ENCODE data around the gene DYNLRB1. TPM values are rescaled to one million over a fixed set of nuclear protein-coding genes. Genes with fewer than 3 reads are reported as not detected.

The DYNLRB1 gene
- total and polyA plus RNA-seq, 8 donors, result 17.3 to 224 (median 143) TPM

GRCh38 chr20:34570859-34571306 is 54.7 kb downstream of the DYNLRB1 start:
- H3K4me3 ChIP-seq, result no peak overlapping the region
- peak in 1 of 2 donors; percentile 23 for DNase-seq
- 54 to 64% (median 60%) methylated on average over 3 of the region's 3 CpGs for WGBS, 5 donors
- H3K36me3 ChIP-seq, result peaks cover 3 to 74% (median 57%) of the 10 kb centered on the region in 4 donors
- no peak overlapping the region for H3K27ac ChIP-seq
- intact Hi-C loops (cut with DNase I; ENCODE audit: low total_unique reads), result loop anchor here (10.0 kb wide), 1 partner anchor 124 kb away; no protein-coding TSS in a partner anchor
- H3K27me3 ChIP-seq, result no peaks in the 10 kb centered on the region
- peaks cover 0 to 4% (median 0%) of the 10 kb centered on the region in 4 donors for H3K4me1 ChIP-seq
- H3K9me3 ChIP-seq, result no peaks in the 10 kb centered on the region
- no peak for TF ChIP-seq POLR2A (IDR thresholded peaks at IDR 0.05)
- TF ChIP-seq POLR2AphosphoS5 (IDR thresholded peaks at IDR 0.05), result no peak
- no peak for TF ChIP-seq CTCF (IDR thresholded peaks at IDR 0.05)
- no peak for TF ChIP-seq EP300 (IDR thresholded peaks at IDR 0.05)

GRCh38 chr20:34571753-34572152 is 55.5 kb downstream of the DYNLRB1 start:
- intact Hi-C loops (cut with DNase I; ENCODE audit: low total_unique reads), result loop anchor here (10.0 kb wide), 1 partner anchor 123 kb away; no protein-coding TSS in a partner anchor
- H3K36me3 ChIP-seq, result peaks cover 3 to 65% (median 56%) of the 10 kb centered on the region in 4 donors
- DNase-seq, result no peak
- H3K4me1 ChIP-seq, result peaks cover 0 to 4% (median 0%) of the 10 kb centered on the region in 4 donors
- H3K27ac ChIP-seq, result no peak overlapping the region
- H3K9me3 ChIP-seq, result no peaks in the 10 kb centered on the region
- TF ChIP-seq CTCF (IDR thresholded peaks at IDR 0.05) (no peak), EP300 (IDR thresholded peaks at IDR 0.05) (no peak), POLR2AphosphoS5 (IDR thresholded peaks at IDR 0.05) (no peak), POLR2A (IDR thresholded peaks at IDR 0.05) (no peak)
- WGBS, 5 donors, result 80 to 92% (median 90%) methylated on average over 3 to 5 of the region's 5 CpGs
- H3K4me3 ChIP-seq, result no peak overlapping the region
- H3K27me3 ChIP-seq, result no peaks in the 10 kb centered on the region

- 95 to 98% (median 95%) methylated on average over 7 of the region's 7 CpGs for WGBS, 5 donors
- DNase-seq, result no peak
- Histone ChIP-seq H3K27ac (no peak overlapping the region), H3K4me3 (no peak overlapping the region), H3K9me3 (no peaks in the 10 kb centered on the region), H3K27me3 (no peaks in the 10 kb centered on the region), H3K4me1 (peaks cover 0 to 10% (median under 1%) of the 10 kb centered on the region in 4 donors), H3K36me3 (peaks cover 3 to 49% (median 43%) of the 10 kb centered on the region in 4 donors)
- intact Hi-C loops (cut with DNase I; ENCODE audit: low total_unique reads), result loop anchor here (10.0 kb wide), 1 partner anchor 121 kb away; no protein-coding TSS in a partner anchor
- TF ChIP-seq POLR2AphosphoS5 (IDR thresholded peaks at IDR 0.05) (no peak), EP300 (IDR thresholded peaks at IDR 0.05) (no peak), CTCF (IDR thresholded peaks at IDR 0.05) (no peak), POLR2A (IDR thresholded peaks at IDR 0.05) (no peak)
These were observed 57.5 kb downstream of the DYNLRB1 start for GRCh38 chr20:34573541-34574300.

GRCh38 chr20:34574426-34574825 is 58.2 kb downstream of the DYNLRB1 start:
- TF ChIP-seq POLR2AphosphoS5 (IDR thresholded peaks at IDR 0.05) (no peak), CTCF (IDR thresholded peaks at IDR 0.05) (no peak), EP300 (IDR thresholded peaks at IDR 0.05) (no peak), POLR2A (IDR thresholded peaks at IDR 0.05) (no peak)
- WGBS, 5 donors, result 93 to 98% (median 94%) methylated on average over 5 of the region's 5 CpGs
- H3K4me1 ChIP-seq, result peaks cover 0 to 17% (median 4%) of the 10 kb centered on the region in 4 donors
- H3K4me3 ChIP-seq, result no peak overlapping the region
- no peaks in the 10 kb centered on the region for H3K27me3 ChIP-seq
- peaks cover 3 to 46% (median 38%) of the 10 kb centered on the region in 4 donors for H3K36me3 ChIP-seq
- intact Hi-C loops (cut with DNase I; ENCODE audit: low total_unique reads), result loop anchor here (10.0 kb wide), 1 partner anchor 120 kb away; no protein-coding TSS in a partner anchor
- DNase-seq, result no peak
- H3K9me3 ChIP-seq, result no peaks in the 10 kb centered on the region
- no peak overlapping the region for H3K27ac ChIP-seq
